CD4-positive, alpha-beta T cell treated with Interleukin-17A for 4 hours (primary cell): ENCODE data around the gene PPP1R15B.

Experiments used
- DNase-seq: peaks from one replicate; pipeline ENCODE4 v3.0.0-alpha.2; 2020; ENCODE audit warnings: mixed read lengths

Gene PPP1R15B

GRCh38 chr1:204400882-204401510 lies 10.6 kb downstream of the PPP1R15B start:
- DNase-seq: no peak

- DNase-seq: peak; percentile 56
Measured at GRCh38 chr1:204398197-204399125, 13.2 kb downstream of the PPP1R15B start.

- DNase-seq: no peak
Measured at GRCh38 chr1:204396015-204396583, 15.5 kb downstream of the PPP1R15B start.

- DNase-seq: no peak
Measured at GRCh38 chr1:204391629-204392028, 20.0 kb downstream of the PPP1R15B start.

DNA sequence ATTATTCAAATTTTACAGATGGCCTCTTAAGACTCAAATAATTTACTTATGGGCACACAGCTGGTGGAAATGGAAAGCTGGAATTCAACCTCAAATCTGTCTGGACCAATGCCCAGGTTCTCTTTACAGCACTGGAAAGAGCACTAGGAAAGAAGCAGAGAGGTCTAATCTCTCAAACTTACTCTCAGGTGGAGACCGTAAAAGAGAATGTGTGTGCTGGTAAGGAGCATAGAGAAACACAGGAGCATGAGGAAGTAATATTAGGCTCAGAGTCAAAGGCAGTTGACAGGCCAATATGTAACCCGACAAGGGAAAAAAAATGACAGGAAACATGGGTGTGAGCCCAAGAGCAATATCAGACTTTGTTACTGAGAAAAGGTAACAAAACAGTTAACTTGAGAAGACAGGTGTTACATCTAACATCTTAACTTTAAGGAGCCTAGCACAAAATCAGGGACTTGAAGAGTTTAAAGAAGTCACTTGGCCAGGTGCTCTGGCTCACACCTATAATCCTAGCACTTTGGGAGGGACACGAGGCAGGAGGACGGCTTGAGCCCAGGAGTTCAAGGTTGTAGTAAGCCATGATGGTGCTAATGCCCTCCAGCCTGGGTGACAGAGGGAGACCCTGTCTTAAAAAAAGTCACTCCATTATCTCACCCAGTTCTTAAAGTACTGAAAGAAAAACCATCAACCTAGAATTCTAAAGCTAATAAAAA lies 20.7 kb downstream of the PPP1R15B start:
- DNase-seq: no peak

- no peak for DNase-seq
Measured at GRCh38 chr1:204385727-204386126, 25.9 kb downstream of the PPP1R15B start.

GRCh38 chr1:204384636-204385352 lies 26.8 kb downstream of the PPP1R15B start:
- no peak for DNase-seq

DNA sequence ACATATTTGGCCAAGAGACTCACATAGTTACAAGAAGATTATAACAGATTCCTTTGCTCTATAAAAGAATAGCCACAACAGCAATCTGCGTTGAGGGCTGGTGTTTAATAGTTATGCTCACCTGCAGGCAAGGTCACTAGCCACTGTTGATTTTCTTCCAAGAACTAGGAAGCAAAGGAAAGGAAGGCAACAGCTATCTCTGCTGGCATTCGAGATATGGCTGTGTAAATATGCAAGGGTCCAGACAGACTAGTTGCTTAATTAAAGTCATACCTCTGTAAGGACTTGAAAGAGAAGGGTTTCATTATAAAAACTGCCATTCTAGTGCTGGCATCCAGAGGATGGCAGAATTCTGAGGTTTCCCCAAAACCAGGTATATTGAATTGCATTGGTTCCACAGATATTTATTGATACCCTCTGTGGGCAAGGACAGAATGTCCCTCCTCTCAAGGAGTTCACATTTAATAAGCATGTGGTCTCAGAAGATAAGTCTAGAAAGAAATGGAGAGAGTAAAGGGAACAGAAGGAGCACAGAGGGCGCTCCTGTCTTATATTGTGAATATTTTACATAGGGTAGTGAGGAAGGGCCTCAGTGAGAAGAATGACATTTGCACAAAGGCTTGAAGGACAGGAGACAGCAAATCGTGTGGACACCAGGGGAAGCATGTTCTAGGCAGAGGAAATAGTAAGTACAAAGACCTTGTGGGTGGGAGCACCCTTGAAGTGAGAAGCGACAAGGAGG lies 28.3 kb downstream of the PPP1R15B start:
- DNase-seq: no peak

DNA sequence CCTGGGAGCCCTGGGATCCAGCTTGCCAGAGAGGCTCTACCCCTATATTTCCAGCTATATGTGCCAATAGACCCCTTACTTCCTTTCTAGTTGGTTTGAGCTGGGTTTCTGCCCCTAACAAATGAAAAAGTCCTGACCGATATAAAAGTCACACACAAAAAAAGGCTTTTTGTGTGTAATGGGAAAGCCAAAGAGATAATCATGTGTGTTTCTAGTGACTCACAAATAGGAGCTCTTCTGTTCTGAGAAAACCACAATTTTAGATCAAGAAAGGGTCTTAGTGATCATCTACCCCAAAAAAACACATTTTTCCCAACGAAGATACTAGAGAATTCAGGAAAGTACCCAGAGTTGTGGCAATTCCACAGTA lies 28.9 kb downstream of the PPP1R15B start:
- DNase-seq: no peak

DNA sequence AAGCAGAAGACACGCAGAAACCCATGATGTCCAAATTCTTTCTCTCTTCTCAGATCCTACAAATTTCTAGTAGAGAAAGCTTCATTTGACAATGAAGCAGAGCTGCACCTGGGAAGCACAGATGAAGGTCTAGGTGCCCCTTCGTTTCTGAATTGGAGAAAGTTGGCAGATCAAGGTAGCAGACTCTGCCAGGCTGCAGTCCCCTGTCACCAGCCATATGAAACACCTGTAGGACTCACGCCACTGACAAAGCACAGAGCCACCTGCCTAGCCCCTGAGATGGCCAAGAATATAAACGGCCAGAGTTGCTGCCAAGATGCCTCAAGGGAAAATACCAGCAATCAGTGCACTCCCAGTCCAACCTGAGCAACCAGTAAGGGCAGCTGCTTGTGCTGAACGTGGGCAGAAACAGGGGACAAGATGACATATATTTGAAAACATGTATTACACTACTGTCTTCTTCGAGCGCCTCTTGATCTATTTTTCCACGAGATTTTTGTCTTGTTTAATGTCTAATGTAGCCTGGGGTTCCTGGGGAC lies 31.3 kb downstream of the PPP1R15B start:
- DNase-seq: no peak

- peak; percentile 66 for DNase-seq
Measured at GRCh38 chr1:204377800-204378668, 33.6 kb downstream of the PPP1R15B start.

DNA sequence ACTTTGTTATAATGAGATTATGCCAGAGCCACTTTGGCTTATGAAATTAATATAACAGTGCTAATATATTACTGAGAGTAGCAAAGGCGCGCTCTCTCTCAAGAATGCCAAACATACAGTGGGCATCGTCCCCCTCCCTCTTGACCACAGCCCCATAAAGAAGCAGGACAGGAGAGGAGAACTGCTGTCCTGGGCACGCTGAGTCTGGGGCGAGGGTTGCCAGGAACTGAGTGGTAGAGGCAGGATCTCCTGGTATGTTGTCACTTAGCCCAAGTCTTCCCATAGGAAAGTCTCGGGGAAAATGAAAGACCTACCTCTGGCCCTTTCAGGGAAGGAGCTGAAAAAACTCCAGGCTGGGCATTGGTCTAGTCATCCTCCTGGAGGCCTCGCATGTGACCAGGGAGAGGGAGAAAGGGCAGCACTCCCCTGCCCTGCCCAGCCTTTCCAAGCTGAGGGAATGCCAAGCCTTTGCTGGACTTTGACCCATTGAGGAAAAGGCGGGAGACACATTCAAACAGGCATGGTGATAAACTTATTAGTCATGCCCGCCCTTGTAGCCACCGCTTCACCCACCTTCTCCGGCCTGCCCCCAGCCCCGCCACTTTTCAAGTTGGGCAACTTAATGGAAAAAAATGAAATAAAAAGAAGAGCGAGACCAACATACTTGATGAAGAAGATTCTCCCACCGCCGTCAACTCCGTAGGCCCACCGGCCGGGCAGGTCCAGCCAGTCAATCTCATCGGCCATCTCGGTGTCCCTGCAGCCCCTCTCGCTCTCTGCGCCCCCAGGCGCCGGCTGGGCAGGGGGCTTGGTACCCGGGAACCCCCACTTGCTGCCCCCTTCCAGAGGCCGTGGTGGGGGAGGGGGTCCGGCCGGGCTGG lies 34.5 kb downstream of the PPP1R15B start:
- DNase-seq: no peak

DNA sequence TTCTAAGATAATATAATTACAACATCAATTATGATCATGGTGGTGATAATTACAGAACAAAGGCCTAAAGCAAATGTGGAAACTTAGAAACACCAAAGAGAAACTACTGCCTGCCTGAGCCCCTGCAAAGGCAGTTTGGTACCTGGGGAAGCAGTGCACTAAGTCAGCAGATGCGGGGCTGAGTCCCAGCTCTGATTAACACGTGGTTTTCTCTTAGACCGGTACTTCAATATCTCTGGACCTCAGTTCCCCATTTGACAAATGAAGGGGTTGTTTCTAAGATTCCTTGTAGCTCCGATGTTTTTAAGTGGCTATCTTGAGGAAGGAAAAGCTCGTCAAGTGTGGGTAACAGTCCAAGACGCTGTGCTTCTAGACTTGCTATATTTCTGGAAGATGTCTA lies 35.2 kb downstream of the PPP1R15B start:
- DNase-seq: no peak

- DNase-seq: no peak
Measured at GRCh38 chr1:204373911-204374310, 37.7 kb downstream of the PPP1R15B start.

DNA sequence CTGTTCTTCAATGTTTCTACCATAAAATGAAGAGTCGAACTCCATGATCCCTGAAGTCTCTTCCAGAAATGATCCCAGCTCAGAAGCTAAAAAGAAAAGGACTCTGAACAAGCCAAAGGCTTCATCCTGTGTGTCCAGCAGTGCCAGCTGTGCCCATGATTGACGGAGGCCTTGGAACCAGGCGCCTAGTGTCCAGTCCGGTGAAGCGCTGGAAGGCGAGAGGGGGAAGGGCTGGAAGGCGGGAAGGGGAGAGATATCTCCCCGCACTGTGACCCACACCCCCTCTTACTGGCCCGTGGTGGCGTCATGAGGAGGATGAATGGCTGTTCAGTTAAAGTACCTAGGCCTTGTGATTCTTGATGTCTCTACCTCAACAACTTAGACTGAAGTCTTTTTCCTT lies 41.4 kb downstream of the PPP1R15B start:
- DNase-seq: no peak

GRCh38 chr1:204368996-204369726 lies 42.5 kb downstream of the PPP1R15B start:
- no peak for DNase-seq

GRCh38 chr1:204367956-204368355 lies 43.7 kb downstream of the PPP1R15B start:
- no peak for DNase-seq

- DNase-seq: no peak
Measured at GRCh38 chr1:204367193-204367858, 44.3 kb downstream of the PPP1R15B start.
